Suppressor macrophage (primary cell): ENCODE data around the gene UBE2I.
"Not testable (repeated sequence)": the region's sequence is repeated elsewhere in the genome, so short reads cannot be mapped to it uniquely, and the experiment has no call there.

Experiments
- DNase-seq, 4 experiments: peaks; one replicate each; pipeline ENCODE4 v3.0.0-alpha.2; 2020 to 2022

Gene UBE2I

DNA sequence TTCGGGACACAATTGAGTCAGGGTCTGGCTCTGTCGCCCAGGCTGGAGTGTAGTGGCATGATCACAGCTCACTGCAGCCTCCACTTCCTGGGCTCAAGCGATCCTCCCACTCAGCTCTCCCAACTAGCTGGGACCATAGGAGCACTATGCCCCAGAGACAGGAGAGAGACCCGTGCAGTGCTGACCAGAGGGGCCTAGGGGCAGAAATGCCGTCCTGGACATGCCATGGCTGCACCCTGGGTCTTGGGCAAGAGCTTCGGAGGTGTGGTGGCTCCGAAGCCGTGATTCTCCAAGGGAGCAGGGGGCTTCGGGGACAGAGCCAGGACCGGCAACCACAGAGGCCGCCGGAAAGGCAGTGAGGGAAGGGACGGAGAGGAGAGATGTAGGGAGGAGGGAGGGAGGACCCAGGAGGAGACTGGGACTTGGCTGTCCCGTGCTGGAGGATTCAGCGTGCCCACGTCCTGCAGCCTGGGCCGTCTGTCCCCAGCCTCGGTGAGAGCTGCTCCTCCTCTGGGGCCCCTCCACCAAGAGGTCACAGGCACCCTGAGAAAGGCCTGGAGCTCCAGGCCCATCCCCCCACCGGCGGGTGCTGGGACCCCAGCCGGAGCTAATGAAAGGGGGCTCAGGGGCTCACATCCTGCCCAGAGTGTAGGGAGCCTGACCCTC lies 31.7 kb upstream of the UBE2I start:
- DNase-seq = no peak

DNA sequence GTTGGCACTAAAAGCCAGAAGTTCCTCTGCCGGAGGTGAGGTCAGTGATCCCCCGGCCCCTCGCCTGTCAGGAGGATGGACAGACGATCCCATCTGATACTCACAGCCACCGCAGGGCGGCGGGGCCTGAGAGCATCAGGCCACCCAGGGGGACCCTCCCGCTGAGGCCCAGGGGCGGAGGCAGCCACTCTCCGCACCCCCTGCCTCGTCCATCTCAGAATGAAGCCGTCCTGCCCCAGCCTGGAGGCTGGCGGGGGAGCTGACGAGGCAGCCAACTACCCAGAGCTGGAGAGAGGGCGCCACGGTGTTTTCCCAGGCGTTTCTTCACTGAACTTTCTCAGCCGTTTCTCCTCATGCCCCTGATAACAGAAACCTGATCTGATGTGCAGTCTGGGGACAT lies 31.0 kb upstream of the UBE2I start:
- no peak for DNase-seq

DNA sequence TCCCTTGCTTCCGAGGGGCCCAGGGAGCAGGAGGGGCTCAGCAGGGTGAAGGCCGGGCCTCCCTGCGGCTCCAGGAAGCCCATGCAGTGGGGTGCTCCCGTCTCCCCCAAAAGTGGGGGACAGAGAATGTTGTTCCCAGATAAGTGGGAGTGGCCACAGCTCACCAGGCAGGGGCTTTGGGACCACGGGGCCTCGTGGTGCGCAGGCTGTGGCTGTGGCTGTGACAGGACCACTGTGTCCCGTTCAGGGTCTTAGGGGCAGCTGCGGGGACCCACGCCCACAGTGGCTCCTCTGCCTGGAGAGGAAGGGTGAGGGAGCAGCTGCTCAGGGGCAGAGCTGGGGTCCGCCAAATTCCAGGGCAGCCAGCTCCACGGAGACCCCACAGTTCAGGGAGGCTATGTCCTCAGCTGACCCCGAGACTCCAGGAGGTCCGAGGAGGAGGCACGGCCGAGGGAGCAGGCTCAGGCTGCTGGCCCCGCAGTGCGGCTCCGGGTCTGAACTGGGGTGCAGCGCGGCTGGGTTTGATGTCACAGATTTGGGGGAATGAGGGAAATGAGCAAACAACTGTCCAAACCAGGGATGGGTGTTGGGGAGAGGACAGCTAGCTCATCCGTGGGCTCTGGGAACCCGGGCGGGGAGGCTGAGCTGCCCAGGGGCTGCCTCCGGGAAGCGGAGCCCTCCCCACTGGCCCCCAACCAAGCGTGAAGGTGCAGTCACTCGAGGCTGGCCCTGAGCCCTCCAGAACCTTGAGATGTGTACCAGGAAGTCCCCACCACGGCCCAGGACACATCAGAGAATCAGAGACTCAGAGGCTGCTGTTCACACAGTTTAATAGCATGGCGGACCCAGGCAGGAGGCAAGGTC lies 30.1 kb upstream of the UBE2I start:
- DNase-seq = no peak

DNA sequence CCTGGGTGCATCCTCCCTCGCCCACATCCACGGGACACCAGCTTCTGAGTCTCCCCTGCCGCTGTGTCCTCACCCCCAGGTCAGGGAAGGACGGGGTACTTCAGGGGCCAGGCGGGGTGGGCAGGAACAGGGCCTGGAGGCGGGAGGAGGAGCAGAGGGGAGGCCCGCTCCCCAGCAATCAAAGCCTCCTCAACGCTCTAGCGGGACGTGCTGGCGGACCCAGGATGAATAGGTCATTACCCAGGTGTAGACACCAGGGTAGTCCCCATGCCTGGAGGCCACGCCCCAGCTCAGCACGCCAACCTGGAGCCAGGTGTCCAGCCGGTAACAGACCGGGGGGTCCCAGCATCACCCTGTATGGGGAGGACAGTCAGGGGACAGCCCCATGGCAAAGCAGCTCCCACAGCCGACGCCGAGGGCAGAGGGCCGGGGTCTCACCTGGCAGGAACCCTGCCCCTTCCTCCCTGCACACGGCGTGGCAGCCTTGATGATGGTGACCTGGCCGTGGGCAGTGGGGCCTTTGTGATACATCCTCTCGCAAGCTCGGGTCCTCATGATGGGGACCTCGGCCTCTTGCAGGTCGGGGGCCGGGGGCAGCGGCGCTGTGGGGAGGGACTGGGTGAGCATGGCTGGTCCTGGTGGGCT lies 29.4 kb upstream of the UBE2I start:
- DNase-seq = no peak

DNA sequence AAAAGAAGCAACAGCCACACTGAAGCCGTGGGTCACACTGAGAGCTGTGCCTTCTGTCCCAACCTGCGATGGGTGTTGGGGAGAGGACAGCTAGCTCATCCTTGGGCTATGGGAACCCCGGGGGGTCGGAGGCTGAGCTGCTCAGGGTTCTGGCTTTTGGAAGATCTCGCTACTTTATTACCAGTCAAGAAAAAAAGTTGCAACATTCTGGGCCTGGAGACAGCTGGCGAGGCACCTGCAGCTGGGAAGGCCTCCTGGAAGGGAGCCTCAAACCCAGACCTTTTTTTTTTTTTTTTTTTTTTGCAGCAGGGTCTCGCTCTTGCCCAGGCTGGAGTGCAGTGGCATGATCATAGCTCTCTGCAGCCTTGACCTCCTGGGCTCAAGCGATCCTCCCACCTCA lies 28.7 kb upstream of the UBE2I start:
- no peak for DNase-seq

DNA sequence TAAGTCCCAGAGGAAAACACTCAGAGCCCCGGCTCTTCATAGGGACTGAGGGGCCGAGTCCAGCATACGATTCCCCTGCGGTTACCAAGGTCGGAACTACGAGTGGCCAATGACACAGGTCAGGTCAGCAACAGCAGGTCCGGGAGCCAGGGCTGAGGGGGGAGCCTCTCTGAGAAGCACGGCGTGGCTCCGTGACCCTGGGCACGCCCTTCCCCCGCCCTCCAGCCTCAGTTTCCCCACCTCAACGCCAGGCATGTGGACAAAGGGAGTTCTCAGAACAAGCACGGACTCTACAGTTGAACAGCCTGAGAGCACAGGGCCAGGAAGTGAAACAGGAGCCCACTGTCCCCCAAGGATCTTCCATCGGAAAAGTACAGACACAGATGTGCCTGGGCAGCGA lies 27.9 kb upstream of the UBE2I start:
- no peak for DNase-seq

DNA sequence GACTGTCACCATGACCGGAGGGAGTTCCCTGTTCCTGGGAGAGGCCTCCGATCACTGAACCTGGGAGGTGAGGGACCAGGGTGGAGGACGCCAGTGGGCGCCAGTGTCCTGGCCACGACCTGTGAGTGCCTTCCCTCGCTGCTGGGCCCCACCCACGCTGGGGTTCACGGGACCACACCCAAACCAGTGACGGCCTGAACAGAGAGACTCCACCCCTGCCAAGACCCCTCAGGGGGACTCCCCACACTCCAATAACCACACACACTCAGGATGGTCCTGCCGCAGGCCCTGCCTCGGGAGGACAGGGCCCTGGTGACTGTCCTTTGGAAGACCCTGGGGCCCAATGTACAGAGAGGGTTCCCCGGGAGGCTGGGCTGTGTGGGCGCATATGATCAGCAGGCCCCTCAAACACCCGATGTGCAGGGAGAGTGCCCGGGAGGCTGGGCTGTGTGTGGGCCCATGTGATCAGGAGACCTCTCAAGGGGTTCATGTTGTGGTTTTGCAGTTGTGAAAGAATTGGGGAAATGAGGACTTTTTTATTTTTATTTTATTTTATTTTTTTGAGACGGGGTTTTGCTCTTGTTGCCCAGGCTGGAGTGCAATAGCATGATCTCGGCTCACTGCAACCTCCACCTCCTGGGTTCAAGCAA lies 27.0 kb upstream of the UBE2I start:
- peak in 2 of 4 experiments; percentile 26 to 51 for DNase-seq

DNA sequence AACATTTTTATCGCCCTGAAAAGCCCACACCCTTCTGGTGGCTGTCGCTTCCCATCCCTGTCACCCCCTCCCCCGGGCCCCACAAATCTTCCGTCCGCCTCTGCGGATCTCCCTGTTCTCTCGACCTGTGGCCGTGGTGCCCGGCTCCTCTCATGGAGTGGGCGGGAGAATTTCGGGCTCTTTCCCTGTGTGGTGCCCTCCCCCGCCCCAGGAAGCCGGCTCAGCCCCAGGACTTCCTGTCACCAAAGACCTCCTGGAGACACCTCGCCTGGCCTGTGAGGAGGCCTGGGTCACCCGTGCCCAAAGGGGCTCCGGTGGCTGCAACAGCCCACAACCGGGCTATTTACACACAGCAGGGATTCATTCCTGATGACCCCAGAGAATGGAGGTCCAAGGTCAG lies 26.1 kb upstream of the UBE2I start:
- DNase-seq = peak in 2 of 4 experiments; percentile 18 to 53

DNA sequence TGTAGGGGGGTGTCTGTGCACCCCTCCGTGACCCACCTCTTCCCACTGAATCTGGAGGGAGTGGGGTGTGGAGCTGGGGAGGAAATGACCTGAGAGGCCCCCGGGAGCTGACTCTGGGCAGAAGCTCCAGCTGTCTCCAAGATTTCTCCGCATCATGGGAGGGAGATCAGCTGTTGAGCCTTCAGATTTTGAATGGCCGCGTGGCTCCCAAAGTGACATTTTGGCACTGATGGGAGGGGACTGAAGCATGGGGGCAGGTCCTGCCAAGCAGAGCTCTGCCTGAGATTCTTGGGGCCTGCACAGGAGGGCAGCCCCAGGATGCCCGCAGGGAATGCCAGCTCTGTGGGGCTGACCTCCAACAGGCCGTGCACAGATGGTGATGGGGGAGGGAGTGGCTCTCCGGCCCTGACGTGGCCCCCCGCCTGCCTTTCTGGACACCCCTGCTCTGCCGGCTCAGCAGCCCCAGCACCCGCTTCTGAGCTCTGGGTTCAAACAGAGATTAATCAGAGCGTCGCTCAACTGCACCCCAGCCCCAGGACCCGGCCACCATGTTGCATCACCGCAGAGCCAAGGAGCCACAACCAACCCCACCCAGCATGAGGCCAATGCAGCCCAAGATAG lies 25.3 kb upstream of the UBE2I start:
- no peak for DNase-seq

DNA sequence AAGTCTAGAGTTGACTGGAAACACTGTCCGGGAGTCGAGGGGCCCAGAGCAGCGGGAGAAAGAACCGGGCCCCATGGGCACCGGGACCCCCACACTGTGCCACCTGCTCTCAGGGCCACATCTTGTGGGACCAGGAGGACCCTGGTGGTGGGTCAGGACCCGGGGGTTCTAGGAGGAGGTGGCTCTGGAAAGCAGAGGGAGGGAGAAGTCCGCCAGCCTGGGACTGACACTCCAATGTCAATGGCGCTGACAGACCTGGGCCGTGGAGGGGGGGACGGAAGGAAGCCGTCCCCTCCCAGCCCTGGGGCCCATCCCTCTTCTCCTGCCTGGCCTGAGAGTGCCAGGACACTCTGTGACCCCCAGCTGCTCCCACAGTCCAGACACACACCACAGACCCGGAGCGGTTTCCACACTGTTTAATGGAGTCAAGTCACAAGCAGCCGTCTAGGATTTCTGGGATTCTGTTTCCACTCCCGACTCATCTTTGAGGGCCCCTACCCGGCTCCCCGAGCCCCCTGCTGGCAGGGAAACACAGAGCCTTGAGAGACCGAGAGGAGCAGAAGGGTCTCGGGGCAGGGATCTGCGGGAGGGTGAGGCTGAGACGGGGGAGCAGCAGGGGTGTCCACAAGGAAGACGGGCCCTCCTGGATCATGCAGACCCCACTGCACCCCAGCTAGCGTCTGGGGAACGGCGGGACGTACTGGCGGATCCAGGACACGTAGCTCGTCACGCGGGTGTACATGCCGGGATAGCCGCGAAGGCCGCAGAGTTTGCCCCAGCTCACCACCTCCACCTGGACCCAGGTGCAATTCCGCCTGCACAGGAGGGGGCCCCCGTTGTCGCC lies 23.5 kb upstream of the UBE2I start:
- no peak for DNase-seq

DNA sequence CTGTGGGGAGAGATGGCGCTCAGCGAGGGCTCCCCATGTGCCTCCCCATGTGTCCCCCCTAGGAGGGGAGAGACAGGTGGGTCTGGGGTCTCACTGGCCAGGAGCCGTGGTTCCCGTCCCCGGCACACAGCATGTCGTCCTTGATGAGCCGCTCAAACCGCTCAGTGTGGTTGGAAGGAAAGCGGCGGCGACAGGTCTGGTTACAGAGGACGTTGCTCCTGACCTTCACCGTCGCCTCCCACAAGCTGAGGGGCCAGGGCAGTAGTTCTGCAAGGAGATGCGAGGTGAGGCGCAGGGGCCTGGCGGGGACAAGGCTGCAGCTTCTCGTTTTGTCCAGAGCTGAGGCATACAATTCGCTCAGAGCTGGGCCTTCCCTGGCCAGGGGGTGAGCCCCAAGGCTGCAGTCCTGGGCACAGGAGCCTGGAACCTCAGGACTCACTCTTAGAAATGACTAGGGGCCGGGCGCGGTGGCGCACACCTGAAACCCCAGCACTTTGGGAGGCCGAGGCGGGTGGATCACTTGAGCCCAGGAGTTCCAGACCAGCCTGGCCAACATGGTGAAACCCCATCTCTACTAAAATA lies 22.8 kb upstream of the UBE2I start:
- no peak for DNase-seq

DNA sequence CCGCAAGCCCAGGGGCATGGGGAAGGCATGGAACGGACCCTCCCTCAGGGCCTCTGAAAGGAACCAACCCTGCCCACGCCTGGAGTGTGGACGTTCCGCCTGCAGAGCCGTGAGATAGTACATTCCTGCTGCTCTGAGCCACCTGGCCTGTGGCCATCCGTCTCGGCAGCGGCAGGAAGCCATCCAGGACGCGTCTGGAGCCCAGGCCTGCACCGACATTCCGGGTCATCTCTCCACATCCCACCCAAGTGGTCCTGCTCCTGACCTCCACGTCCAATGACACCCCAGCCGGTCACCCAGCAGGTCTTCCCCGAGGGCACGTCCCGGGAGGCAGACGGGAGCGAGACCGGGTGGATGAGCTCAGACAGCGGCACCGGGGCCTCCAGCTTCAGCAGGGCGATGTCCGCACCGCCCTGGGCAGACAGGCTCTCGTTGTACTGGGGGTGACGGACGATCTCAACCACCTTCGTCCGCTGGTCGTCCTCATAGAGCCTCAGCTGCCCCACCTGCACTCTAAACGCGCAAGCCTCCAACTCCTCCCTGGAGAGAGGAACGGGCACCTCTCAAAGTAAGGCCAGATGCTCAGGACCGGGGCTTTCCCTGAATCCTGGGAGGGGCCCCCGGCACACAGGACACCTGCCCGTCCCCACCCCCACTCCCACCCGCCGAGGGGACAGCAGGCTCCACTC lies 21.3 kb upstream of the UBE2I start:
- no peak for DNase-seq

DNA sequence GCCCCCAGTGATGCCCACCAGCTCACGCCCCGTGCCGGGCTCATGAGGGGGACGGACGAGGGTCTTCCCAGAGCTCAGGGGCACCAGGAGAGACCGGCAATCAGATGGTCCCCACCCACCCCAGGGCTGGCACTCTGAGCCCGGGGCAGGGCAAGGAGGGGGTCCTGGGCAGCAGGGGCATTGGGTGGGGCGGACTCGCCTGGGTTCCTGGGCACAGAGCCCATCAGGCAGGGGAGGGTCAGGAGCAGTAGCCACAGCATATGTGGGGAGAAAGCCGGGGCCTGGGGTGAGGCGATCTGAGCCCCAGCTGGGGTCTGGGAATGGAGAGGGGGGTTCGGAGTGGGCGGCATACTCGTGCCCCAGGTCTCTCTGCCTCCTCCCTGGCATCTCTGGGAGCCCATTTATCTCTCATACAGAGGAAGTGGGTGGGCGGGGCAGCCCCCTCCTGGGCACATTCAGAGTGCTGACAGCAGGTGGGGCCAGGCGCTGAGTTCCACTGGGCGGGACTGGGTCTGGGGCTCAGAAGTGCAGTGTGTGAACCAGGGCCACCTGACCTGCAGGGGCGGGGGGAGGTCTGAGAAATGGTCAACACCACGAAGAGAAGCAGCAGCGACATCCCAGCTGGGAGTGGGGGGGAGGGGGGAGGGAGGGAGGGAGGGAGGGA lies 20.5 kb upstream of the UBE2I start:
- no peak for DNase-seq

DNA sequence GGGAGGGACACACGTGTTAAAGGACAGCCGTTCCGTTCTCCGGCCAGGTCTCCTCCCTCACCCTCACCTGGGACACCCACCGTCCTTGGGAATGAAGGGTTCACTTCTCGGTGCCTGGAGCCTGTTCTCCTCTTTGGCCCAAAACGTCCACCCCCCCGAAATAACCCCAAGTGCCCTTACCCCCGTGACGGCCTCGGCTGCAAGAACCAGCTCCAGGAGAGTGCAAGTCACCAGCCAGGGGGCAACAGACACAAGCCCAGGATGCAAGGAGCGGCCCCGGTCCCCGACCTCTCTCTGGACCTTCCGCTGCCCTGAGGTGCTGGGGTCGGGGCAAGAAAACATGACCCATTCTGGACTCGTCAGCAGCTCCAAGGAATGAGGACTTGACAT lies 20.0 kb upstream of the UBE2I start:
- no peak for DNase-seq

DNA sequence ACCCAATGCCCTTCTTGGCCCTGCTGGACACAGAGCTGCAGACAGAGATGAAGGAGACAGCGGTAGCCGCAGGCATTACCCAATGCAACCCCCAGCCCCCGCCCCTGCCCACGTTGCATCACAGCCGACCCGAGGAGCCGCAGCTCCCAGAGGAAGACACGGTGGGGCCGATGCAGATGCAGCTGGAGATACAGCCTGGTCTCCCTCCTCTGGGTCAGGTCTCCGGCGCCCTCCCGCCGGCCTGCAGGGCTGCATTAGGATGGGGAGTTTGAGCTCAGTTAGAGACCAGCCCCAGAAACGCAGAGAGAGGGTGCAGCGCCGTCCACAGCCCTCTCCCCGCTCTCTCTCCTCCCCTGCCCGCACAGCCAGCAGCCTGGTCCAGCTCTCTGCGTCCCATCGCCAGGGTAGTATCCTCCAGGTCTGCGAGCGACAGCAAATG lies 19.4 kb upstream of the UBE2I start:
- DNase-seq = peak in 2 of 4 experiments; percentile 28 to 44

DNA sequence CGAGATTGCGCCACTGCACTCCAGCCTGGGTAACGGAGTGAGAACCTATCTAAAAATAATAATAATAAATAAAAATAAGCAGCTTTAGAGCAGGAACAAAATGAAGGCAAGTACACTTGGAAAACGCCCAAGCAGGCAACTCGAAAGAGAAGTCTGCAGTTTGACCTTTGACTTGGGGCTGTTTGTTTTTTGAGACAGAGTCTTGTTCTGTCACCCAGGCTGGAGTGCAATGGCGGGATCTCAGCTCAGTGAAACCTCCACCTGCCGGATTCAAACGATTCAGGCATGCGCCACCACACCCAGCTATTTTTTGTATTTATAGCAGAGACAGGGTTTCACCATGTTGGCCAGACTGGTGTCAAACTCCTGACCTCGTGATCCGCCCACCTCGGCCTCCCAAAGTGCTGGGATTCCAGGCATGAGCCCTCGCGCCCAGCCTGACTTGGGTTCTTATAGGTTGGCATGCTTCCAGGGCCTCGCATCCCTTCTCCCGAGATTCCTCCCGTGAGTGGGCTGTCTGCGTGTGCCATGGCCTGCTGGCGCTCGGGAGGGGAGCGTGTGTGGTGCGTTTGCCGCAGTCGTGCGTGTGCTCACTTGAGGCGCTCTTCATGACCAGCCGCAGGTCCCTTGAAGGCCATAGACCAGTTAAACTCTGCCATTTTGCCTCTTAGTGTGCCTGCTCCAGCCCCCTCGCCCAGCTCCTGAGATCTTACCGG lies 18.4 kb upstream of the UBE2I start:
- DNase-seq = no peak

DNA sequence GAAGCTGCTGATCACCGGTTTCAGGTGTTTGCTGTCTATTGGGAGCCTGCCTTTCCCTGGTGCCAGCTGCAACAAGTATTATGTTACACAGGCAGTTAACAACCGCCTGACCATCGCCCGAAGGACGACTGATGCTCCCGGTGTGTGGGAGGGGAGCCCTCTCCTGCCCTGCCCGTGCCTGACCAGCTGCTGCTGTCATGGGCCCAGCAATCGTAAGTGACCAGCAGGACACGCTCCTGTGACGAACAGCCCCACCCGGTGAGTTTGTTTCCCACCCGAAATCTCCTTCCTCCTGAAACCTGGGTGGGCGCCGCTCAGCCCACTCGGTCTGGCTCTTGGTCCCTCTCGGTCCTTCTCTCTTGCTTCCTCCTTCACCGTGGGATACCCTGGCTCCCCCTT lies 17.9 kb upstream of the UBE2I start:
- DNase-seq = no peak

DNA sequence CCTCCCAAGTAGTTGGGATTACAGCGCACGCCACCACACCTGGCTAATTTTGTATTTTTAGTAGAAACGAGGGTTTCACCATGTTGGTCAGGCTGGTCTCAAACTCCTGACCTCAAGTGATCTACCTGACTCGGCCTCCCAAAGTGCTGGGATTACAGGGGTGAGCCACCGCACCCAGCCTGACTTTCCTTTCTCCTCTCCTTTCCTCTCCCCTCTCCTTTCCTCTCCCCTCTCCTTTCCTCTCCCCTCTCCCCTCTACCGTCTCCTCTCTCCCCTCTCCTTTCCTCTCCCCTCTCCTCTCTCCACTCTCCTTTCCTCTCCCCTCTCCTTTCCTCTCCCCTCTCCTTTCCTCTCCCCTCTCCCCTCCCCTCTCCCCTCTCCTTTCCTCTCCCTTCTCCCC lies 17.2 kb upstream of the UBE2I start:
- not testable (repeated sequence) for DNase-seq

DNA sequence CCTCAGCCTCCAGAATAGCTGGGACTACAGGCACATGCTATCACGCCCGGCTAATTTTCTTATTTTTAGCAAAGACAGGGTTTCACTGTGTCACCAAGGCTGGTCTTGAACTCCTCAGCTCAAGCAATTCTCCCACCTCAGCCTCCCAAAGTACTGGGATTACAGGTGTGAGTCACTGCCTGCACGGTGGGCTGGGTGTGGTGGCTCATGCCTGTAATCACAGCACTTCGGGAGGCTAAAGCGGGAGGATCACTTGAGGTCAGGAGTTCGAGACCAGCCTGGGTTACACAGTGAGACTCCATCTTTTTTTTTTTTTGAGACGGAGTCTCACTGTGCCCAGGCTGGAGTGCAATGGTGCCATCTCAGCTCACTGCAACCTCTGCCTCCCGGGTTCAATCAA lies 16.6 kb upstream of the UBE2I start:
- not testable (repeated sequence) for DNase-seq
